Measurements from ENCODE around the gene ING3. TPM values are rescaled to one million over a fixed set of nuclear protein-coding genes. Genes with fewer than 3 reads are reported as not detected.
A peak's percentile ranks its signal among the peaks of the same experiment; 100 is the strongest.

ING3 gene
- total RNA-seq, 4 donors from 2014 or later, result 5.8 to 9.9 (median 6.7) TPM

DNA sequence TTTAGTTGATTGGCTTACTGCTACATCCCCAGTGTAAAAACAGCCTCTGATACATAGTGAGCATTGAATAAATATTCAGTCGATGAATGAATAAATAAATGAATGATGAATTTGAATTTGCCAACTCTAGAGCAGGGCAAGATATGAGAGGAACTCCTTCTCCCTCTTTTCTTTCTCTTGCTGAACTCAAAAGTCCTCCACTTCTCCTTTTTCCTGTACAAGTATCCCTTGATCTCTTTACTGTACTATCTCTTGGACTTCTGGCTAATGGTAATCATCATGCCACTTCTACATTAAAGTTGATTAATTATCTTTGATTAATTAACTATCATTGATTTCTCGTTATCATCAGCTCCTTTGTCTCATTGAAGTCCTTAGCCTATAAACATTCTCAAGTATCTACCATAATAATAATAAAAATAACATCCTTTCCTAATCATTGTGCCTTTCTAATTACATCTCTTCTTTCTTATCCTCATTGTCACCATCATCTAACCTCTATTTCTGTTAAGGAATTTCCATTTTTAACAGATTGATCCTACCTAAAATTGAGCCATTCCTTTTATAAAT, 48.5 kb downstream of the ING3 start:
- no peaks in the 10 kb centered on the region for H3K36me3 ChIP-seq
- H3K9me3 ChIP-seq, result no peaks in the 10 kb centered on the region
- peaks cover 89% of the 10 kb centered on the region in 2 donors for H3K4me1 ChIP-seq
- H3K27me3 ChIP-seq, result no peaks in the 10 kb centered on the region
- in situ Hi-C loops (cut with MboI; ENCODE audit: low sequenced_read_pairs in 4 of 4), result loop anchor here in 1 of 4 donors (10.0 kb wide), 1 partner anchor 76 kb away; no protein-coding TSS in a partner anchor
- H3K4me3 ChIP-seq, result peak overlapping the region in 2 of 4 donors; percentile 7 to 26
- intact Hi-C loops (cut with DNase I; ENCODE audit: low total_unique reads), result loop anchor here (10.0 kb wide), 1 partner anchor 196 kb away; no protein-coding TSS in a partner anchor
- ATAC-seq (no peak), DNase-seq (no peak)
- TF ChIP-seq, protein P1, sequence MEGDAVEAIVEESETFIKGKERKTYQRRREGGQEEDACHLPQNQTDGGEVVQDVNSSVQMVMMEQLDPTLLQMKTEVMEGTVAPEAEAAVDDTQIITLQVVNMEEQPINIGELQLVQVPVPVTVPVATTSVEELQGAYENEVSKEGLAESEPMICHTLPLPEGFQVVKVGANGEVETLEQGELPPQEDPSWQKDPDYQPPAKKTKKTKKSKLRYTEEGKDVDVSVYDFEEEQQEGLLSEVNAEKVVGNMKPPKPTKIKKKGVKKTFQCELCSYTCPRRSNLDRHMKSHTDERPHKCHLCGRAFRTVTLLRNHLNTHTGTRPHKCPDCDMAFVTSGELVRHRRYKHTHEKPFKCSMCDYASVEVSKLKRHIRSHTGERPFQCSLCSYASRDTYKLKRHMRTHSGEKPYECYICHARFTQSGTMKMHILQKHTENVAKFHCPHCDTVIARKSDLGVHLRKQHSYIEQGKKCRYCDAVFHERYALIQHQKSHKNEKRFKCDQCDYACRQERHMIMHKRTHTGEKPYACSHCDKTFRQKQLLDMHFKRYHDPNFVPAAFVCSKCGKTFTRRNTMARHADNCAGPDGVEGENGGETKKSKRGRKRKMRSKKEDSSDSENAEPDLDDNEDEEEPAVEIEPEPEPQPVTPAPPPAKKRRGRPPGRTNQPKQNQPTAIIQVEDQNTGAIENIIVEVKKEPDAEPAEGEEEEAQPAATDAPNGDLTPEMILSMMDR (IDR thresholded peaks at IDR 0.05 in 4 of 5, conservative IDR thresholded peaks at IDR 0.05 in 1 of 5), result no peak
- TF ChIP-seq POLR2A (IDR thresholded peaks at IDR 0.05), result no peak
- H3K27ac ChIP-seq, result peak overlapping the region; percentile 91 to 98 (median 94)

DNA sequence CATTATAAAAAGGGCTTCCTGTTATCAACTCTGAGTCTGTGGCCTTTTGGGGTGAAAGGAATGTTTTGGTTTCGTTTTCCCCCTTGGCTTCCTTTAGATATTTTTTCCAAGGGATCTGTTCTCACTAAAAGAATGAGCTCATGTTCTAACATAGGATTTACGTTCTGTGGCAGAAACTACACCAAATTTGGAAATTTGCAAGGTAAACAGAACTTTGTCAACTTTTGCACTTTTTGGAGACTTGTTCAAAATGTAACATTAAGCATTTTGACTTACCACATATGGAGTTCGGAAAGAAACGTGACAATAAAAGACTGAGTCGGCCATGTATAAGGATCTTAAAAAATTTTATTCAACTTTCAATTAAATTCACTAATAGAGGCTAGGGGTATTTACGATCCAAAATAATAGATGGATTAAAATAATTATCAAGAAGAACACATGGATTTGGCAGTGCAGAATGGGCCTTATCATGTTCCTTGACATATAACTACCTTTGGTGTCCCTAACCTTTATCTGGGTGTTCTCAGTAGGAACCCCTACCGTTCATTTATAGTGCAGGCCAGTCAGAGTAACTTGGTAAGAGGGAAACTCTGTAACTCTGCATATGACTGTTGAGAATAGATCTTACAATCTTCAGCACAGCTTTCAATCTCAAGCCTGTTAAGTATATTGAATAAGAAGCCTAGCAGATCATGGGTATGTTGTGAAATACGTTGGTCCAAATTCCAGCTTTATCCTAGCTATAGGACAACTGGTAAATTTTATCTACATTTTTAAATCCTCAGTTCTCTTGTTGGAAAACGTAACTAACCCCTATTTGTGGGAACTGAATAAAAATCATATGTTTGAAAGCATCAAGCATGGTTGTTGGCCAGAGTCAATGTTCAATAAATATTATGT, 49.8 kb downstream of the ING3 start:
- ATAC-seq, result peak in 1 of 2 donors; percentile 41

DNA sequence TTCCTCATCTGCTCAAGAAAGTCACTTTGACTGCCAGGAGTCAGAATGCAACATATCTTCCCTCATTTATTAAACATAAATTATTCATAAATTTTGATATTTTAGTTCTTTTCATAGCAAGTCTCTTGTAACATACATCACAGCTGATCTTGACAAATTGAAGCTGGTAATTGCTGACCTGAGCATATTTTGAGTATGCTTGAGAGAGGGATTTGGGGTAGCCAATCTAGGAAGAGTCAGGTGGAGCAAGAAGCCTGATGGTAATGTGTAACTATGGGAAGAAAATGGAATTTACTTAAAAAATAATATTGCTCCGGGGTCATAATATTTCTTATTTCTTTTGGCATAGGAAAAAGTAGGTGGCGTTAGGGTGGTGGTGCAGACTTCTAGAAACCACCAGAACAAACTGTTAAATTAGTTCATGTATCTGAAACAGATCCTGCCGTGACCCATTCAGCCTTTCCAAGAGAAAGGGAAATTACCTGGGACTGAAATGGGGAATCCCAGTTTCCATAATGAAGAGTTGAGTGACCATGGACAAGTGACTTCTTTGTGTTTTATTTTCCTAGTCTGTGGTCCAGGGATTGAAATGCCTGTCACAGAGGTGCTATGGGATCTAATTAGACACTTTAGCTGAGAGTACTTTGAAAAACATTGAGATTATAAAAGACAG, 50.8 kb downstream of the ING3 start:
- H3K27me3 ChIP-seq, result no peaks in the 10 kb centered on the region
- peaks cover 92% of the 10 kb centered on the region in 2 donors for H3K4me1 ChIP-seq
- TF ChIP-seq, protein P1 (IDR thresholded peaks at IDR 0.05 in 4 of 5, conservative IDR thresholded peaks at IDR 0.05 in 1 of 5), result no peak
- no peak for TF ChIP-seq POLR2A (IDR thresholded peaks at IDR 0.05)
- no peak for DNase-seq
- H3K9me3 ChIP-seq, result no peaks in the 10 kb centered on the region
- in situ Hi-C loops (cut with MboI; ENCODE audit: low sequenced_read_pairs in 4 of 4) (no loop called here), intact Hi-C loops (cut with DNase I; ENCODE audit: low total_unique reads) (no loop called here)
- no peak for ATAC-seq
- peak overlapping the region; percentile 91 to 98 (median 94) for H3K27ac ChIP-seq
- H3K36me3 ChIP-seq, result no peaks in the 10 kb centered on the region
- no peak overlapping the region for H3K4me3 ChIP-seq

More for the DNA sequence above, 49.8 kb downstream of the ING3 start:
- Histone ChIP-seq H3K36me3 (no peaks in the 10 kb centered on the region), H3K27ac (peak overlapping the region; percentile 91 to 98 (median 94)), H3K4me1 (peaks cover 89 to 92% of the 10 kb centered on the region in 2 donors), H3K9me3 (no peaks in the 10 kb centered on the region), H3K4me3 (peak overlapping the region; percentile 23 to 37 (median 32)), H3K27me3 (no peaks in the 10 kb centered on the region)
- DNase-seq, result no peak
- no peak for TF ChIP-seq POLR2A (IDR thresholded peaks at IDR 0.05)
- TF ChIP-seq, protein P1 (IDR thresholded peaks at IDR 0.05 in 4 of 5, conservative IDR thresholded peaks at IDR 0.05 in 1 of 5), result no peak
- in situ Hi-C loops (cut with MboI; ENCODE audit: low sequenced_read_pairs in 4 of 4) (no loop called here), intact Hi-C loops (cut with DNase I; ENCODE audit: low total_unique reads) (no loop called here)

DNA sequence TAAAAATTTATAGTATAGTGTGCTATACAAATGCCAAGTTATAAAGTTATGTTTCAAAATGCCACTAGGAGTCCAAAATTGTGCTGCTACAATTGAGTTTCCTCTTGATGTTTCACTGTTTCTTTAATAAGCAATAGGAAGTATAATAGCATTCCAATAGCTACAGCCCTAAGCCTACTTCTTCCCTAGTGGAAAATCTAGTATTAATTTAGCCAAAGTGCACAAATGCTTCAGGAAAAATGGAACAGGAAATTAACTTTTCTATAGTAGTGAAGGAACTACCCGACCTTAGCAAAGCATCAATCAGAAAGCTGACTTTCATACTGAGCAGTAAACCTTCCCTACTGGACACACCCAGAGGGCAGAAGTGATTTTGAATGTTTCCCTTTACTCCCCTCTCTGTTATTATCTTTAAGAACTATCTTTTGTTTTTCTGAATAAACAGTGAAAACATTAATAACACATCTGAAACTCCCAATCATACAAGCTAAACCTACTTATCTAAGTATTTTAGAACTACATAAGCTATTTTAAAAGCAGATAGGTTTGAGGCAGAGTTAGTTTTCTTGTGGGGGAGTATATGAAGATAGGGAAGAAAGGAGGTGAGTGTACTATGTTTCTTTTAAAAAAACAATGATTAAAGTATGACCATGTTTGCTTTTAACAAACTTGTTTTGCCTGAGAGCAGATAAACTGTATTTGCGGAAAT, 51.6 kb downstream of the ING3 start:
- in situ Hi-C loops (cut with MboI; ENCODE audit: low sequenced_read_pairs in 4 of 4) (no loop called here), intact Hi-C loops (cut with DNase I; ENCODE audit: low total_unique reads) (no loop called here)
- H3K27ac ChIP-seq, result peak overlapping the region; percentile 91 to 98 (median 94)
- TF ChIP-seq POLR2A (IDR thresholded peaks at IDR 0.05), result no peak
- TF ChIP-seq, protein P1 (IDR thresholded peaks at IDR 0.05 in 4 of 5, conservative IDR thresholded peaks at IDR 0.05 in 1 of 5), result no peak
- peaks cover 92% of the 10 kb centered on the region in 2 donors for H3K4me1 ChIP-seq
- no peak overlapping the region for H3K4me3 ChIP-seq
- H3K36me3 ChIP-seq, result no peaks in the 10 kb centered on the region
- no peak for DNase-seq
- H3K27me3 ChIP-seq, result no peaks in the 10 kb centered on the region
- ATAC-seq, result no peak
- H3K9me3 ChIP-seq, result no peaks in the 10 kb centered on the region

All from gastrocnemius medialis (tissue), 4 donors.